Neural progenitor cell (in vitro differentiated cells): ENCODE data around the gene CDK9. TPM values are rescaled to one million over a fixed set of nuclear protein-coding genes. Genes with fewer than 3 reads are reported as not detected.

Source experiments
- DNase-seq: peaks from one replicate; pipeline ENCODE4 v3.0.0-alpha.2; 2016; ENCODE audit warnings: low spot score
- H2AFZ ChIP-seq: fragments of 200-600 bp; sonication (generic); replicated peaks from 2 replicates; pipeline ENCODE4 v1.6.1; 2016; ENCODE audit warnings: antibody characterized with exemption
- H3F3A ChIP-seq: fragments of 200-600 bp; sonication (generic); 2 replicates; pipeline ENCODE4 v1.6.1; 2016; ENCODE audit warnings: antibody characterized with exemption, low read depth
- H3K27ac ChIP-seq: fragments of 200-600 bp; sonication (generic); 2 replicates; pipeline ENCODE4 v1.5.1; 2016; ENCODE audit warnings: mild to moderate bottlenecking
- H3K27me3 ChIP-seq: fragments of 200-600 bp; sonication (generic); 2 replicates; pipeline ENCODE4 v1.6.1; 2016; ENCODE audit warnings: mild to moderate bottlenecking, moderate library complexity
- H3K36me3 ChIP-seq: fragments of 200-600 bp; sonication (generic); 2 replicates; pipeline ENCODE4 v1.5.1; 2016
- H3K4me1 ChIP-seq: fragments of 200-600 bp; sonication (generic); 2 replicates; pipeline ENCODE4 v1.6.1; 2016; ENCODE audit warnings: mixed run types
- H3K4me2 ChIP-seq: fragments of 200-600 bp; sonication (generic); 2 replicates; pipeline ENCODE4 v1.6.1; 2016
- H3K4me3 ChIP-seq: fragments of 200-600 bp; sonication (generic); 2 replicates; pipeline ENCODE4 v1.5.1; 2016
- H3K79me2 ChIP-seq: fragments of 200-600 bp; sonication (generic); 2 replicates; pipeline ENCODE4 v1.6.1; 2016; ENCODE audit warnings: low read depth
- H3K9ac ChIP-seq: fragments of 200-600 bp; sonication (generic); 2 replicates; pipeline ENCODE4 v1.6.1; 2016
- H3K9me3 ChIP-seq: fragments of 200-600 bp; sonication (generic); 2 replicates; pipeline ENCODE4 v1.5.1; 2016; ENCODE audit warnings: low read depth
- H4K20me1 ChIP-seq: fragments of 200-600 bp; sonication (generic); 2 replicates; pipeline ENCODE4 v1.6.1; 2016; ENCODE audit warnings: low read depth
- H3K27ac Mint-ChIP-seq: 3 replicates; pipeline ENCODE4 v1.8.0; 2021; ENCODE audit warnings: mixed read lengths
- H3K27me3 Mint-ChIP-seq: 2 replicates; pipeline ENCODE4 v1.8.0; 2022; ENCODE audit warnings: low read depth, mild to moderate bottlenecking, inconsistent platforms, moderate library complexity, mixed read lengths; ENCODE audit not compliant: insufficient read depth
- H3K36me3 Mint-ChIP-seq: 3 replicates; pipeline ENCODE4 v1.8.0; 2021; ENCODE audit warnings: mixed read lengths
- H3K4me1 Mint-ChIP-seq: 3 replicates; pipeline ENCODE4 v1.8.0; 2021; ENCODE audit warnings: mixed read lengths
- H3K4me3 Mint-ChIP-seq: 3 replicates; pipeline ENCODE4 v1.8.0; 2021; ENCODE audit warnings: mild to moderate bottlenecking, moderate library complexity, mixed read lengths
- H3K9me3 Mint-ChIP-seq: 3 replicates; pipeline ENCODE4 v1.8.0; 2020; ENCODE audit warnings: mixed read lengths
- EZH2 ChIP-seq: fragments of 200-600 bp; sonication (generic); IDR thresholded peaks from 2 replicates; pipeline ENCODE4 v1.6.1; 2017; ENCODE audit warnings: antibody characterized with exemption, mild to moderate bottlenecking, moderate library complexity
- EZH2phosphoT487 ChIP-seq: fragments of 200-600 bp; sonication (generic); IDR thresholded peaks from 2 replicates; pipeline ENCODE4 v1.6.1; 2017; ENCODE audit warnings: antibody characterized with exemption
- total RNA-seq: library from RNA; depleted of rRNA; stranded (reverse); fragments of >200 nt; gene quantifications from 2 replicates; pipeline ENCODE4 v1.2.3, GENCODE V29; 2015; ENCODE audit warnings: low replicate concordance
- TF ChIP-seq, protein P1 (sequence below): fragments of 200-600 bp; sonication (generic); IDR thresholded peaks from 2 replicates; pipeline ENCODE4 v1.5.1; 2017; ENCODE audit warnings: antibody characterized with exemption, mild to moderate bottlenecking

CDK9 gene
- total RNA-seq, 1 donor from 2014 or later, result 22.5 TPM

- H3K4me2 ChIP-seq, result peak overlapping the region; percentile 89
- peaks cover 19% of the 10 kb centered on the region for H3K27me3 ChIP-seq
- Mint-ChIP-seq H3K9me3 (no peaks in the 10 kb centered on the region), H3K27me3 (peaks cover 7% of the 10 kb centered on the region), H3K4me1 (peaks cover 30% of the 10 kb centered on the region), H3K27ac (no peak overlapping the region), H3K36me3 (no peaks in the 10 kb centered on the region), H3K4me3 (peak overlapping the region; percentile 90)
- no peaks in the 10 kb centered on the region for H3K36me3 ChIP-seq
- H3K4me1 ChIP-seq, result no peaks in the 10 kb centered on the region
- TF ChIP-seq EZH2 (no peak), EZH2phosphoT487 (no peak)
- TF ChIP-seq, protein P1, sequence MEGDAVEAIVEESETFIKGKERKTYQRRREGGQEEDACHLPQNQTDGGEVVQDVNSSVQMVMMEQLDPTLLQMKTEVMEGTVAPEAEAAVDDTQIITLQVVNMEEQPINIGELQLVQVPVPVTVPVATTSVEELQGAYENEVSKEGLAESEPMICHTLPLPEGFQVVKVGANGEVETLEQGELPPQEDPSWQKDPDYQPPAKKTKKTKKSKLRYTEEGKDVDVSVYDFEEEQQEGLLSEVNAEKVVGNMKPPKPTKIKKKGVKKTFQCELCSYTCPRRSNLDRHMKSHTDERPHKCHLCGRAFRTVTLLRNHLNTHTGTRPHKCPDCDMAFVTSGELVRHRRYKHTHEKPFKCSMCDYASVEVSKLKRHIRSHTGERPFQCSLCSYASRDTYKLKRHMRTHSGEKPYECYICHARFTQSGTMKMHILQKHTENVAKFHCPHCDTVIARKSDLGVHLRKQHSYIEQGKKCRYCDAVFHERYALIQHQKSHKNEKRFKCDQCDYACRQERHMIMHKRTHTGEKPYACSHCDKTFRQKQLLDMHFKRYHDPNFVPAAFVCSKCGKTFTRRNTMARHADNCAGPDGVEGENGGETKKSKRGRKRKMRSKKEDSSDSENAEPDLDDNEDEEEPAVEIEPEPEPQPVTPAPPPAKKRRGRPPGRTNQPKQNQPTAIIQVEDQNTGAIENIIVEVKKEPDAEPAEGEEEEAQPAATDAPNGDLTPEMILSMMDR, result no peak
- H2AFZ ChIP-seq, result peak overlapping the region; percentile 90
- H3K9me3 ChIP-seq, result no peaks in the 10 kb centered on the region
- H3K9ac ChIP-seq, result no peak overlapping the region
- peaks cover 12% of the 10 kb centered on the region for H3F3A ChIP-seq
- peak overlapping the region; percentile 55 for H3K4me3 ChIP-seq
- H3K27ac ChIP-seq, result no peak overlapping the region
- peaks cover 9% of the 10 kb centered on the region for H4K20me1 ChIP-seq
- peak; percentile 97 for DNase-seq
- H3K79me2 ChIP-seq, result no peaks in the 10 kb centered on the region
Observed at GRCh38 chr9:127741831-127742434, 43.9 kb upstream of the CDK9 start.

GRCh38 chr9:127742435-127743088 is 43.3 kb upstream of the CDK9 start:
- Mint-ChIP-seq H3K27me3 (peaks cover 9% of the 10 kb centered on the region), H3K9me3 (no peaks in the 10 kb centered on the region), H3K36me3 (no peaks in the 10 kb centered on the region), H3K27ac (peak overlapping the region; percentile 42), H3K4me3 (peak overlapping the region; percentile 90), H3K4me1 (peaks cover 26% of the 10 kb centered on the region)
- Histone ChIP-seq H4K20me1 (peaks cover 9% of the 10 kb centered on the region), H3K9me3 (no peaks in the 10 kb centered on the region), H3K36me3 (no peaks in the 10 kb centered on the region), H3K4me2 (peak overlapping the region; percentile 89), H3K9ac (no peak overlapping the region), H2AFZ (peak overlapping the region; percentile 90), H3F3A (peaks cover 12% of the 10 kb centered on the region), H3K4me3 (peak overlapping the region; percentile 55), H3K27me3 (peaks cover 19% of the 10 kb centered on the region), H3K4me1 (no peaks in the 10 kb centered on the region), H3K27ac (no peak overlapping the region), H3K79me2 (no peaks in the 10 kb centered on the region)
- peak; percentile 90 for DNase-seq
- TF ChIP-seq EZH2 (no peak), EZH2phosphoT487 (no peak)
- TF ChIP-seq, protein P1, result no peak

DNA sequence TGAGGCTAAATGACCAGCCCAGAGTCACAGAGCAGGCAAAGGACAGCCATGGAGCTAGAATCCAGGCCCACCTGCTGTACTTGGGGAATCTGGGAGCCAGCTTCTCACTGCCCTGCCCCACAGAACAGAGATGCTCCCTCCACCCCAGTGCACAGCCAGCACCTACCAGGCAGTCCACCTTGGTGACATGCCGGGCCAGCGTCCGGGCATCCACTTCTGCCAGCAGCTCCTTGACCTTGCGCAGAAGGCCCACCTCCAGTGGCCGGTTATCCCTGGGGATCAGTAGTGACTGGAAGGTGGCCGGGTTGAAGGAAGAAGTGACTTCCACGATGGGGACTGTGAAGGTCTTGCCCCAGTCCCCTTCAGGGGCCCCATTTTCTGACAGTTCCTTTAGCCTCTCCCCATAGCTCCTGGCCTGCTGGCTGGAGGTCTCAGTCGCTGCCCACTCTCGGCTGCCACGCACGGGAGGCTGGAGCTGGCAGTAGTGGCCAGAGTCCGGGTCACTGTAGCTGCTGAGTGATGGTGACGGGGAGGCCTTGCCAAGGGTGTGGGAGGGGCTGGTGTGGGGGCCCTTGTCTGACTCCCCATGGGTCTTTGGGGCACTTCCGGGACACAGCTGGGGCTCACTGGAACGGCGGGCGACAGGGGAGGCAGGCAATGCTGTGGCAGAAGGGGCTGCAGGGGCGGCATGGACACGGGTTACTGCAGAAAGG is 41.3 kb upstream of the CDK9 start:
- H3K36me3 Mint-ChIP-seq, result no peaks in the 10 kb centered on the region
- Histone ChIP-seq H3K4me1 (no peaks in the 10 kb centered on the region), H3K4me2 (no peak overlapping the region), H3K27ac (no peak overlapping the region), H3F3A (peaks cover 12% of the 10 kb centered on the region), H3K9ac (no peak overlapping the region), H4K20me1 (peaks cover 9% of the 10 kb centered on the region), H2AFZ (no peak overlapping the region), H3K36me3 (no peaks in the 10 kb centered on the region), H3K9me3 (no peaks in the 10 kb centered on the region), H3K4me3 (no peak overlapping the region), H3K79me2 (no peaks in the 10 kb centered on the region), H3K27me3 (peaks cover 19% of the 10 kb centered on the region)
- no peak for DNase-seq
- no peaks in the 10 kb centered on the region for H3K9me3 Mint-ChIP-seq
- H3K27me3 Mint-ChIP-seq, result peaks cover 11% of the 10 kb centered on the region
- peaks cover 26% of the 10 kb centered on the region for H3K4me1 Mint-ChIP-seq
- no peak overlapping the region for H3K4me3 Mint-ChIP-seq
- H3K27ac Mint-ChIP-seq, result no peak overlapping the region
- TF ChIP-seq, protein P1, result no peak
- no peak for TF ChIP-seq EZH2phosphoT487
- TF ChIP-seq EZH2, result no peak
